ENCODE results near the gene EGR4.

The EGR4 gene

DNA sequence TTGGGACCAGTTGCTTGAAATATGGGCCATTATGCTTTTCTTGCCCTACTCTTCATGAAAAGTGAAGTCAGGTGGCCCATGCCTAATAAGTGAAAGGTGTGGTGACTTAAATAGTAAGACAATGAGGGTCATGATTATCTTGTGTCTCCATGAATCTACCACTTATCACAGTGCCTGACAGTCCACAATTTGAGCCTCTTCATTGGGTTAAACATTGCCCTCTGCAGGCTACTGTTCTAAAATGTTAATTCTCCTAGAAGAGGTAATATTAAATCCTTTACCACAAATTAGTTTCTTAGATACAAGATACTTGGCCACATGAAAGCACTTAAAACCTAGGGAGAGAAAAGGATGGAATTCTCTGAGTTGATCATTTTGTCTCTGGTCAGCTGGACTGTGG, 4.0 kb downstream of the EGR4 start:
- no peak for DNase-seq

DNA sequence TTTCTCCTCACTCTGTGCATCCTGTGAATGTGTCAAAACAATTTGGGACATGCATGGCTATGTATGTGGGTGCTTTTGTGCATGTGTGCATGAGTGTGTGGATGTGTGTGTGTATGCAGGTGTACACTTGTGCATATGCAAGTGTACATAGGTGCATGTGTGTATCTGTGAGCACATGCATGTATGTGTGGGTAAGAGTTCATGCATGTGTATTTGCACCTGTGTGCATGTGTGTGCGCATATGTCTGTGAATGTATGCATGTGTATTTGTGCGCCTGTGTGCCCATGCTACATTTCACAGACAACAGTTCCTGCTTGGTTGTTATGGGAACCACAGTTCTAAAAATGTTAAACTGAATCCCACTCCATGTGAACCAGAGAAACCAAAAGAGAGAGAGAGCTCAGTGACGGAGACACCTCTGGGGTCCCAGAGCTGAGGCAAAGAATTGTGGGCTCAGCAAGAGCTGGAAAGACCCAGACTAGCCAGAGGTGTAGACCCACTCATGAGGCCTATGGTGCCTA, 7.2 kb downstream of the EGR4 start:
- DNase-seq = no peak

DNA sequence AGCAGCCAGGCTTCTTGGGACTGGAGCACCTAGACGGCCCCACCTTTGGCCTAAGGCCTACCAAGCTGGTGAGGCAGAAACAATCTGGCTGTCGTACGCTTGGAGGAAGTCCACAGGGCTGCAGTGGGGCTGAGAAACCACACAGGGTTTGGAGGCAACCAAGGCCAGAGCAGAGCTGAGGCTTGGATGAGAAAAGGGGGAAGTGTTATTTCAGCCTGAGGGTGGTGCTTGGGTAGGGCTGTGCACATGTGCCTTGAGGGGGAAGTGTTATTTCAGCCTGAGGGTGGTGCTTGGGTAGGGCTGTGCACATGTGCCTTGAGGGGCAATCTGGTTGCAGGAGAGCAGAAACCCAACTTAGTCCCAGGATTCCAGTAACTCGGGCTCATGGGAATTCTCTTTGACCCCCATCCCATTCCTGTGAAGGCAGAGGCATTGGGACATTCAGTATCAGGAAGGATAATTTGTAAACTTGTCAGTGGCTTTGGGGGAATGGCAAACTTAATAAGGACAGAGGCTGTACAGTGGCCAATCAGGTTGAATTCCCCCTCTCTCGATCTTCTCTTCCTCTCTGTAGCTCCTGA, 8.1 kb downstream of the EGR4 start:
- no peak for DNase-seq

- peak; percentile 33 for DNase-seq
These were observed 8.8 kb downstream of the EGR4 start, which contains the start of gene FBXO41 for GRCh38 chr2:73284296-73285158. TSS of gene FBXO41 (minus strand) at chr2:73284478. CDS start at chr2:73269630, 14,848 bp downstream.

DNA sequence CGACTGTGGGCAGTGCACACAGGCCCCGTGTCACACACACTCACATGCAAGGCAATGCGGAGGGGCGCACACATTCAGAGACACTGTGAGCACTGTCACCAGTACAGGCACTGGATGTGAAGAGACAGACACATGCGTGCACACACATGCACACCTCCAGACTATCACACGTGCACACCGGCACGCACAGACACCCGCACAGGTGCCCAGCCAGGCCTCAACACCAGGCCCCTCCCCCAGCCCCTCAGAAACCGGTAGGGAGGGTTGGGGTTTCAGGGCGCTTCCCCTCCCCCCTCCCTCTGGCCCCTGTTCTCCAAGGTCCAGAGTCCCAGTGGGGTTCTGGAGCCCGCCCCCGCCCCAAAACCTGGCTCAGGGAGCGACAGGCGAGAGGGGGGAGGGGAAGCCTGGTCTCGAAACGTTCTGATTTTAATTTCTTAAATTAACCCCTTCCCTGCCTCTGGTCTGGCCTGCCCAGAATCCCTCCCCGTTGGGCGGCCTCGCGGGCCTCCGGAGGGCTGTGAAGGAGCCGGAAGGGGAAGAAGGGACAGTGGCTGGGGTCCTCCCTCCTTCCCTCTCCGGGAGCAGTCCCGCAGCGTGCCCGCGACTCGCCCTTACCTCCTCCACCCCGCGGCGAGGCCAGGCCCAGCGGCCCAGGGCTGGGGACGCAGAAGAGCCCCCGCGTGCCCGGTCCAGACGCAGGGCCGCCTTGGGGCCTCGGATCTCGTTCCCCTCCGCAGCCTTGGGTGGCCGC, 9.6 kb downstream of the EGR4 start:
- DNase-seq = no peak

GRCh38 chr2:73282924-73283544, 10.3 kb downstream of the EGR4 start:
- DNase-seq = no peak

GRCh38 chr2:73281244-73281643, 12.1 kb downstream of the EGR4 start:
- no peak for DNase-seq

DNA sequence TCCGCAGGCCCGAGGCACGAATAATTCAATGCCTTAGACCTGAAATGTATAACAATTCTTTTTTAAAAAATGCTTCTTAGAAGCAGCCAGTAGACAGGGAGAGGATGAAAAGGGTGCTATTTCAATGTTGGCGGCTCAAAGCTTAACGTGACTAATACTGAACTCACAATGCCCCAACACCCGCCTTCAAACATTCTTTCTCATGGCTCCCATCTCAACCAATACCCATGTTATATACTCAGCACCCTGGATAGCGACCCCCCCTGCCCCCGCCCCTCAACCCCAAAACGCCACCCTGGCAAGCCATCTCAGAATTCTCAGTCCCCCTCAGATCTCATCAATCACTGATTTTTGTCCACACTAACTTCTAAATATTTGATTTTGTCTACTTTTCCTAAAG, 13.5 kb downstream of the EGR4 start:
- DNase-seq = no peak

- DNase-seq = no peak
These were observed 21.1 kb downstream of the EGR4 start for GRCh38 chr2:73272270-73272669.

DNA sequence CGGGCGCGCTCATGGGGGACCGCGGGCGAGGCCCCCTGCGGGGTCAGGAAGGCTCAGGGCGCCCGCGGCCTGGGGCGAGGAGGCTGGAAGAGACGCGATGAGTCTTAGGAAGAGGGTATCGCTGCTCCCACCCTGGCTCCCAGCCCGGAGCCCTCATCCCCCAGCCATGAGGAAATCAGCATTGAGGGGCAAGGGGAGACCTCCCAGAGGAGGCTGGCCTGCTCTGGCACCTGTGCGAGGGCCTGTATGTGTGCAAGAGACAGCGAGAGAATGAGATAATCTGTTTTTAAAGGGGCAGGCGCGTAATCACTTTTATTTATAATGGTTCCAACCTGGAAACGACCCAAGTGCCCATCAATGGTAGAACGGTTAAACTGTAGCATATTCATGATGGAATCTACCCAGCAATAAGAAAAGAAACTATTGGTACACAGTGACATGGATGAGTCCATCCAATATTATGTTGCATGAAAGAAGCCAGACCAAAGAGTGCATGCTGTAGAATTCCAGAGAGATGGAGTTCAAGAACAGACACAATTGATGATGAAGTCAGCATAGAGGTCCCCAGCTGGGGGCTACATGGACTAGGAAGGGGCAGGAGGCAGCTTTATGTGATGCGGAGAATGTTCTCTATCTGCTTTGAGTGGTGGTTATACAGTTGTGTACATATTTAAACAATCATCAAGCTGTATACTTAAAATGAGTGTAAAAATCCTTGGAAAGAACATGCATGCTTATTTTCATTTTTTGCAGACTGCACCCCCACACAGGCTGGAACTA, 23.5 kb downstream of the EGR4 start:
- no peak for DNase-seq

GRCh38 chr2:73268830-73269685, 24.3 kb downstream of the EGR4 start:
- DNase-seq = peak; percentile 86

DNA sequence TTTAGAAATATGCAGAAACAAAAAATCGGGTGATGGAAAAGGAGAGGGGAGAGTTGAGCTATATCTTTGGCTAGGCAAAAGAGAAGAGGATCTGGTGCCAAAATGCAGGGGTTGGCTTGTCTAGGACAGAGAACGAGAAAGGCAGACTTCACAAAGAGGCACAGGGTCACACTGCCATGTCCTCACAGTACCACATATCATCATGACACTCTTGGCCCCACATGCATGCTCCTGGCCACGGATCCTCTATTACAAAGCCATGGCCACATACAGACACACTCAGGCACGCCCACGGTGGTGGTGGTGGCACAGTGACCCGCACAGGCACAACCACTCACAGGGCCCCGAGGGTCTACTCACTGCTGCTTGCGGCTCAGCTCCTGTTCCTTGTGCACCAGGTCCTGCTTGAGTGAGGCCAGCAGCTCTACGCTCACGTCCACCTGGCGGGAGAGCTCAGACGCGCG, 24.9 kb downstream of the EGR4 start:
- no peak for DNase-seq

DNA sequence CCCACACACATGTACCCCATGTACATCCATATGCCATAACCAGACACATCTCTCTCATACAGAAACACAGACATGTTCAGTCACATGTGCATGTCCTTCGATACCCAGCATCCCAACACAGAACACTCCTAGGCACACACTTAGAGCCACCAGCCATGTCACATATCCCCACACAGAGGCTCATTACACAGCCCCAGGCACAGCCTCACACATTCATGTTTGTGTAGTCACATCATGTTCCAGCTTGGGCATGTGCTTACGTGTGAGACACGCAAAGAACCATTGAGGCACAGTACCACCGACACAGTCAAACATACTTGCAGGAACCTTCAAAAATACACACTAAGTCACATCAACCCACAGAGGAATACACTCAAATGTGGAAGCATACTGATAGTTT, 26.3 kb downstream of the EGR4 start:
- DNase-seq = no peak

DNA sequence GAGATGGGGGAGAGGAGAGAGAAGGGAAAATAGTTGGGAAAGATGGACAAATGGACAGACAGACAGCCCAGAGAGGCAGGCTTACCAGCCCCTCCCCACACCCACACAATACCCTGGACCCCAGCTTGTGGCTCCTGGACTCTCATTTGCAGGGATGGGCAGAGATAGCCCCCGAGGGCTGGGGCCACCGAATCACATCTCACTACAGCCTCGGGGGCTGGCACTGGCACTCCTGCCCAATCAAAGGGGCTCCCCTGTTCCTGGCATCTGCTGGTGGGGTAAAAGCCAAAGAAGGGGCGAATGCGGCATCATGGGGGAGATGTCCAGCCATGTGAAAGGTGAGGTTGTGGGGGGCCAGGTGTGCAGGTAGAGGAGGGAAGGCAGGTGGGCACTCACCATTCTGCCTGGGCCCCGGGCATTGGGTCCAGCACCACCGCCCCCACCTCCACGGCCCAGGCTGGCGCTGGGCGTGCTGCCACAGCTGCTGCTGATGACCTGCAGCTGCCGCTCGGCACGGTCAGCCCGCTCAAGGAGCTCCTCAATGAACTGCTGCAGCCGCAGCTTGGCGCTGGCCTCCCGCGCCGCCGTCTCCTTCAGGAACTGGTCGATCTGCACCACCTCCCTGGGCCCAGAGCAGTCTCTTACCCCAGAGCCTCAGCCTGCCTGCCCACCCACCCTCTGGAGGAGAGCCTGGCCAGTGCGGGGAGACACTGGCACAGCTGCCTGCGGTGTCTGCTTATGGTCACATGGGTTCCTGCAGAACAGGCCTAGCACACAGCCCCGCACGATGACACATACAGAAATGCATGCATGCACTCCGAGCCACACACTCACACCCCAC, 27.1 kb downstream of the EGR4 start:
- no peak for DNase-seq

DNA sequence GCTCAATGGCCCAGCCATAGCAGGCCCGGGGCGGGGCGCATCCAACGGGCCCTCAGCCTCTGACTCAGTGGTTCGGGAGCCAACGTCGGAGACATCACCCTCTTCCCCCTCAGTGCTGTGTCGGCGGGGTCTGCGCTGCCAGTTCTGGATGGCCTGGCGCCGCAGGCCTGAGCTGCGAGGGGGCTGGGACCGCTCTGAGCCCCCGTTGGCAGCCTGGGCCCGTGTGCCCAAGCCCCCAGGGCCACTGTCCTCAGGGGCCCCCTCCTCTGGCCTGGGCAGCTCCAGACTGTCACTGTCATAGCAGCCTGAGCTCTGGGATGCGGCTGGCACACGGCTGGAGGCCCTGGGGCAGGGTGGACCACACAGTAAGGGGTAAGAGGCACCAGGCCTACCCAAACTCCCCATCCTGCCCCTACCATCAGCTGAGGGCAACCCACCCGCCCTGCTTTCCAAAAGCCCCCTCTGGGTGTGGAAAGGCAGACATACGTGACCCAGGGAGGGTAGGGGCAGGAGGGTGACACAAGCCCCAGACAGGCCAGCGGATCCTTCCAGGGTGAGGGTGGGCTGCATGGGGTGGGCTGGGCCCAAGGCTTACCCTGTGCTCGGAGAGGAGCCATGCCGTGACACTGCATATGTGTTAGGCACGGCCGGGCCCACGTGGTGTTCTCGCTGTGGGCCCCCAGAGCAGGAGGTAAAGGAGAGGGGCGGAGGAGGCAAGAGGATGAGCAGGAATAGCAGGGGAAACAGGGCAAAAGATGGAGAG, 27.9 kb downstream of the EGR4 start:
- no peak for DNase-seq

- no peak for DNase-seq
These were observed 28.6 kb downstream of the EGR4 start for GRCh38 chr2:73264783-73265182.

GRCh38 chr2:73264332-73264606, 29.1 kb downstream of the EGR4 start:
- DNase-seq = no peak

- DNase-seq = no peak
These were observed 29.6 kb downstream of the EGR4 start for GRCh38 chr2:73263540-73264331.

Data from NCI-H774 (cell line).